HG02840 (cell line): ENCODE results near the gene CCDC30.
A peak's percentile ranks its signal among the peaks of the same experiment; 100 is the strongest.

Experiments
- ATAC-seq: cut with Tn5 transposase; IDR thresholded peaks from one replicate; pipeline ENCODE4 v1.9.1; 2021; ENCODE audit warnings: mild to moderate bottlenecking, moderate library complexity, moderate number of reproducible peaks; ENCODE audit not compliant: unreplicated experiment, low FRiP score

The CCDC30 gene

DNA sequence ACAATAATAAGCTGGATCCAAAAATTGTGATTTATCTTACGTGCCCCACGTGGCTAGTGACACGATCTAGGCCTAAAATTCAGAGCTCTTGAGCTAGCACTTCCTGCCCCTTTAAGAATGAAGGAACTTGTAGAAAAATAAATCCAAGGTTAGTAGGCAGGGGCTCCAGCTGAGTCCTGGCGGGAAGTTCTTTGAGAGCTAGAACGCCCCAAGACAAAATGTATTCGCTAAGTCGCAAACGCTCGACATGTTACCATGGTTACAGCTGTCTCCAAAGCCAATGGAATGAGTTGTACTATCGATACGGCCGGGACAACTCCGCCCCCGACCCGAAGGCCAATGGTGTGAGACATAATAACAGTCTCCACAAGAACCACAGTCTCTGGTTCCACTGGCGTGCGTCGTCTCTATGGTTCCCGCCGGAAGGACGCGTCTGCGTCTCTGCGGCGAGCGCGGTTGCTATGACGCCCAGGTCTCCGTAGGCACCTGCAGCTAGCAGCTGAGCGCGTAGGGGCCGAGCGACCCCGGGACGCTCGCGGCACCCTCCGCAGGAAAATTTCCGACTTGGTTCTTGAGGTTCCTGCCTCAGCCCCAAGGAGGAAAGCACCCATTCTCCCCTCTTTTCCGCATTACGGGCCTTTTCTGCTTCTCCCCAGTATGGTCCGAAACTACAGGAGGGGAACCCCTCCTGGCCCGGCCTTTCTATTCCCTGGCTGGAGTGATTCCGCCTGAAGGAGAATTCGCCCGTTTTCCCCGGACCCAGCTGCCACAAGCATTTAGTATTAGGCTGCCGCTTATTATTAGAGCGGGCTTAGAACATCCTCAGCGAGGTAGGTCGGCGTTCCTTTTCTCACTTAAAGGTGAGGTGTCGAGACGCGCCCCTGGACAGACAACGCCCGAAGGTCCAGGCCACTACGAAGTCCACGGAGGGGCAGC lies at the start of gene CCDC30:
TSS of gene CCDC30 (plus strand) at position 459 of the 936 bp plus-strand sequence. CDS start 17,266 bp downstream, outside the sequence.
- ATAC-seq = peak; percentile 97

DNA sequence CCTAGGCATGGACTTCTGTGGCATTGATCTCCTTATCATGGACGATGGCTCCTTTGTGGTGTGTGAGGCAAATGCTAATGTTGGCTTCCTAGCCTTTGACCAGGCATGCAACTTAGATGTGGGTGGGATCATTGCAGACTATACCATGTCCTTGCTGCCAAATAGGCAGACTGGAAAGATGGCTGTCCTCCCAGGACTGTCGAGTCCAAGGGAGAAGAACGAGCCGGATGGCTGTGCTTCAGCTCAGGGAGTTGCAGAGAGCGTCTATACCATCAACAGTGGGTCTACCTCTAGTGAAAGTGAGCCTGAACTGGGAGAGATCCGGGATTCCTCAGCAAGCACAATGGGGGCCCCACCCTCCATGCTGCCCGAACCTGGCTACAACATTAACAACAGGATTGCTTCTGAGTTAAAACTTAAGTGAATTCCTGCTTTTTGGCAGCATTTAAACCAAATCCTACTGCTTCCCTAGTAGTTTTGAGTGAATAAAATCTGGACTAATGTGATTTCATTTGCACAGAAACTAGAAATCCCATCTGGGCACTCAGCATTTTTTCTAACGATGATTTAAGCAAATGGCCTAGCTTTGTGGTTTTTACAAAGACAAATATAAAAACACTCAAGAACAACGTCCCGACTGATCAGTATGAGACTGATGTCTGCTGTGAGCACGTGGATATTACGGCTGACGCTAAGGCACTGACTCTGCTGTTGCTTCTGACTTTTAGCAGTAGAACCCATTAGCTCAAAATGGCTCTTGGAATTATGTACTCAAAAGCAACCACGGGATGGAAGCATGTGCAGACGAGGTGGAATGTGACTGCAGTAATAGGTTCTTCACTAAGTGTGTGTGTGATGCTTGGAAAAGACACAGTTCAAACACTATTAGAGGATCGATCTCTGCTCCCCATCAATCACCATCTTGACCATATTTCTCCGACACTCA lies 48.3 kb upstream of the CCDC30 start:
- no peak for ATAC-seq

DNA sequence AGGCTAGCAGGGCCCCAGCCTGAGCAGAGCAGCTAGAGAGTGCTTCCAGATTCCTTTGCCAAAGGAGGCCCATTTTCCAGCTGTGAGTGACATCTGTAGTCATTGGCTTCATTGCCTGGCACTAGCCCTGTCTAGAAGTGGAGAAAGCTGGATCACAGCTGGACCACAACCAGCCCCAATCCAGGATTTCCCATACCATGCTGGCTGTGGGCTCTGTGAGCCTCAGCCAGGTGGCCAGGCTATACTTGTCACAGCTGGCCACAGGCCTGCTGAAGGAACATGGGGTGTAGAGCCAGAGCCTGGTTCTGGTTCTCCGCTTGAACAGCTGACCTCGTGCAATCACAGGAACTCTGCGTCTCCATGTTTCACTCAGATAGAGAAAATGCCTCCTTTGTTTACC lies 45.9 kb upstream of the CCDC30 start:
- ATAC-seq = no peak

DNA sequence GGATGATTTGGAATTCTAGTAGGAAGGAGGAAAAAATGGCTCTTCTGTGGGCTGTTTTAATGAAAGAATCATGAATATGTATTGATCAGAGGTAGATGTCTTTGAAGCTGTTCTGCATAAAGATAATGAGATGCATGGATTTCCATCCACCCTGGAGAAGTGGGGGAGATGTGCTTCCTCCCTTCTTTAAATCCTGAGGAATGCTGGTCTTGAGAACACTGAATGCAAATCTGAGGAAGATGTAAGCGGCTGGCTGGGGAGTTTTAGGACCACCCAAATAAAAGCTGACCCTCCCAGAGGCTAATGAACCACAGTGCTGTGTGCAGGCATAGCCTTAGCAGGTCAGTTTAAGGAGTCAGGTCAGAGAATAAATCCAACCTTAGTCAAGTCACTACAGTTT lies 44.6 kb upstream of the CCDC30 start:
- no peak for ATAC-seq

DNA sequence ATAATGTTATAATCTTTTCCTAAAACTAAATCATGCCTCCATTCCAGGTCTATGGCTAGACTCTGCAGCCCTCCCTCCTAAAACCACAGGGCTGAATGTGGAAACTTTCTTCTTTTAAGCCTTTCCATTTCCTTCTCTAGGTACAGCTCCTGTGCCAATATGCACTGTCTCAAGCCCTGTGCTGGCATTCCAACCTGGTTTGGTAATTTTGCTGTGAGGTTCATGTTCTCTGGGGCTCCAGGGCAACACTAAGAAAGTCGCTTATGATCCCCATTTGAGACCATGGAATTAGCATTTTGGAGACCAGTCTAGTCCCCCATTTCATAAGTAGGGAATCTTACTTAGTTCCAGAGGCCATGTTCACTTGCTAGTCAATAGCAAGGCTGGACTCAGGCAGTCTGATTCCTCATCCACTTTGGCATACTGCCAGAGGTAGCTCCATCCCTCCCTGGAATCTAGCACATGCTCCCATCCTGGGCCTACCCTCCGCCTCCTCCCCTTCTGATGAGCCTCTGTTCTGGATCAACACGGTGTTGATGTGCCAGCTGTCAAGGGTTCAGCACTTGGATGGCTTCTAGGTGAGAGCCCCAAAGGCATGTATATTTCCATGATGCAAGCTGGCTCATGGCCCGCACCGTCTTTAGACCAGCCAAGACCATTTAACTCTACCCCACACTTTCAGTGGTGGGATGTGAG lies 43.8 kb upstream of the CCDC30 start:
- no peak for ATAC-seq

DNA sequence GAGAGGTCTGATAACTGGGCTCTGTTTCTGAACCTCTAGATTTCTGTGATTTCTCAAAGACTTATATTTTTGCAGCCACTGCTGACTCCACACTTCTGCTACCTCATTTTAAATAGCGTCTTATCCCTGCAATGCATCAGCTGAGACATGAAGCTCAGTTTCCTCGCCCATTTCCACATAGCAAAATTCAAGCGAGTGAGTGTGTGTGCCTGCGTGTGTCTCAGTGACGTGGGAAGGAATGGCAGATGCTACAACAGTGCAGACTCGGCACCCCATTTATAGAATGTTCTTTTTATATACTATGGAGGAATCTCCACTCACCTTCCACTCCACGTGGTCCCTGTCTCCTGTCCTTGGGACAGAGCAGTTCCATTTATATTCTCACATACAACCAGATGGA lies 43.0 kb upstream of the CCDC30 start:
- ATAC-seq = no peak

DNA sequence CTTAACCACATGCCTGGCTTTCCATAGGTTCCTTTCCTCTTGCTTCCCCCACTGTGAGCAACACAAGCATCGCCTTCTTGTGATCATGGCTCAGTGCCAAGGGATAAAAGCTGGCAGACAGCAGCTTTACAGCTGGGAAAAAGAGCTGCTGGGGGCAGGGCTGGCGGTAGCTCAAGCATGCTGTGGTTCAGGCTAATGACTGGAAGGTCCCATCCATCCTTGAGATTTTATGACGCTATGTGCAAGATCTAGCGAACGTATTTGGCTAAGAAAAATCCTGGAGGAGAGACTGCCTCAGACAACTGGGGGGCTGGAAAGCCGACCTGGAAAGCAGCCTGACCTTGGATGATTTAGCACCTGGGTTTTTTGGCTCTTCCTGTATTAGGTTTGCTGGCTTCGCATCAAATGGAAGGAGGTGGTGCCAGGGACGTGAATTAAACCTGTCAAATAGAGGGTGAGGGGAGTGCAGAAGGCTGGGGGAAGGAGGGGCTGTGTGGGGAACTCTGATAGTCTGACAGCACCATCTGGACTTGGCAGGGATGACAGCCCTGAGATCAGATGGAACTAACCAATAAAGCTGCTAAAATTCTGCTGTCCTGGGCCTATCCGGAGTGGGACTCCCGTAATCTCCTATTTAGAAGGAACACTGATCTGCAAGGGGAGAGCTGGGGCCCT lies 42.0 kb upstream of the CCDC30 start:
- ATAC-seq = no peak

DNA sequence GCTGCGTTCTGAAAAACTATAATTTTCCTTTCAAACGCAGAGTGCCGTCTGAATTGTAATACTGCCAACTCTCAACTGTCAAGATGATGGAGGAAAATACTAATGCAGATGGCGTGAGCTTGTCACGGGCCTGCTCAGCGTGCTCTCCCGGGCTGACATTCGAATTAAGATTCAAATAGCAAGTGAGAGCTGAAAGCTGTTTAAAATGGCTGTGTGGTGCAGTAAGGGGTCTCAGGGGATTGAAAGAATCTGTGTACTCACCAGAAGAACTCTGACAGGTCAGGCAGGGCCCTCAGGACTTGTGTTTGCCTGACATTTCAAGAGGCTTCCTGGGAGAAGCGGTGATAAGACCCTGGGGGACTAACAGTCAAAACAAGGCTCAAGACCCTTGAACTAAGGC lies 40.3 kb upstream of the CCDC30 start:
- ATAC-seq = no peak

DNA sequence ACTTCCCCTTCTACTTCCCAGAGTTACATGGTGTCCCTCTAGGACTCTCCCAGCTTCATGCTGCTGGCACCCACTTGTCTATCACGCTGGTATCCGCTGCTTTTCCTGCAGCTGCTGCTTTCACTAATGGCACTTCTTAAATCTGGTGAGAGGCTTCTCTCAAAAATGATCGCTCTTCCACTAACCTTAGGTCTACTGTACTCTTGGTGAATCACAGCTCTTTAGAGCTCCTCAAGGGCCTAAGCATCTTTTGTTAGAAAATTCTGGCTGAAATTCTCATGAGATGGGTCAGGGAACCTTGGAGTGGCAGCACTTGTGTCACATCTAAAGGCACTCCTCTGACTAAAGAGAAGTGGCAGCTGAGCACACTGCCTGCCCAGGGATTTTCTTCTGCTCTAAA lies 39.4 kb upstream of the CCDC30 start:
- no peak for ATAC-seq

DNA sequence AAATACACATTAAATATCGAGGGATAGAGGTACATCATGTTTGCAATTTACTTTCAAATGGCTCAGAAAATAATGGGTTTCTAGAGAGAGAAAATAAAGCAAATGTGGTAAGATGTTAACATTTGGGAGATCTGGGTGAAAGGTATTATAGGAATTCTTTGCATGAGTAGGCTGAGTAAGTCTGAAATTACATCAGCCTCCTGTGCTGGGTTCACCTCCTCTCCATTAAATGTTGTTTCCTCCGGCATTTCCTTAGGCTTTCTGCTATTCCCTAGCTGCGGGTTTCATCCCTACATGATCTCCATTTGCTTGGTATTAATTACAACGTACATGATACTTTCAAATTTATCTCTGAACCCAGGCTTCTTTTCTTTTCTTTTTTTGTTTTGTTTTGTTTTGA lies 38.9 kb upstream of the CCDC30 start:
- ATAC-seq = no peak

DNA sequence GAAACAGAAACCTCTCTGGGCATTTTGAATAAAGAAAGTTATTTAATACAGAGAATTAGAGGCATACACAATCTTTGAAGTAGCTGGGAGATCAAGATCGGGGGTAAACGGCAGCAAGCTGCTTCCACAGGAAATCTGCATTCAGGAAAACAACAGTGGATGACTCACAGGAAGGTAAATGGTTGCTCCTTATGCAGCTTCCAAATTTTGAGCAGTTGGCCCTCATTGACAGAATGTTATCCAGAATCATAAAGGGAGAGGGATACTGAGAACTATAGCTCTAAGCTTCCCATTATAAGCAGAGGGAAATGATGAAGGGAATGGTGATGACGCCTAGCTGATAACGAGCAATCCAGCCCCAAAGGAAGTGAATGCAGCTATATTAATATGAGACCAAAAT lies 35.8 kb upstream of the CCDC30 start:
- ATAC-seq = no peak

DNA sequence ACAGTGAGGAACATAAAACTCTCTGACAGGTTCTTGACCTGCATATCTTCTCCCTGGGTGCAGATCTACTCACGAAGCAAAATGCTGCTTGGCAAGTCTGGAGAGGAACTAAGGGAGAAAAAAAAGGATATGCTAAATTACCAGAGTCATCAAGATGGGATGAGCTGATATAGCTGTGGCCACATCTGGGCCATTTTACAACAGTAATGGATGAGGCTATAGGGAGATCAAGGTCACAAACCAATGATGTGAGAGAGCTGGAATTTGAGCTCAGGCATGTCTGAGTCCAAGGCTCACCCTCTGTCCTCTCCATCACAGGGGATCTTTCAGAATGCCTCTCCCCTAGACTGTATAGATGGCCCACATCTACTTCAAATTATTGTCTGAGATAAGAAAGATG lies 33.5 kb upstream of the CCDC30 start:
- ATAC-seq = no peak

DNA sequence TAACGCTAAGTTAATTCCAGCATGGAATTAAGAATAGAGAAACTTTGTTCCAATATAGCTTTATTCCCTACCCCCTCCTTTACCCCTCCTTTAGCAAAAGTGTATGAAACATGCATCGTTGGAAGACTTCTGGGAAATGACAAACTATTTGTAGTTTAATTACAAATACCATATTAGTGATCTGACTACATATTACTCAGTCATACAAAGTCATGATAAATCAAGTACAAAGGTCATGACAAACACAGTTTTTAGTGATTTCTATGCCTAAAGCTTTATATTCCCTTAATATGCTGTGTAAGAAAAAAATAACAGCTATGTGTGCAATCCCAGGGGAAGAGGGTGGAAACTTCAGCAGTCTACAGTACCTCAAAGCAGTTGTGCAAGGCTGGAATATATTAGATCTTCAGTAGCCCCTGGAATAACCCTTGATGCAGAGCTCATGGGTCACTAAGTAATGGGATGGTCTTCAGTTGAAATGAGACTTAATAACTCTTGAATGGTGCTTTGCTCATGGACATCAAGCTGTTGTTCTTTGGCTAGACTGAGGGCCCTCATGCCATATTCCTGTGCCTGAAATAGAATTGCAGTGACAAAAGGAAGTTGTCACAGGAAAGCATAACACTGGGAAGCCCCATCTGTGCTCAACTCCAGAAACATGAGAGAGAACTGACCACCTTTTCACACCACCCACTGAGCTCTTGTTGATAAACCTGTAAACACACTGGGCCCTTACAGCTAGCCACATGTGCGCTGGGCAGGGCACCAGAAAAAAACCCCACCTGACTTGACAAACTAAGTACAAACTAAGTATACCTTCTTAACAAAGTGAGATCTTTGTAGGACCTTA lies 32.6 kb upstream of the CCDC30 start:
- ATAC-seq = no peak

DNA sequence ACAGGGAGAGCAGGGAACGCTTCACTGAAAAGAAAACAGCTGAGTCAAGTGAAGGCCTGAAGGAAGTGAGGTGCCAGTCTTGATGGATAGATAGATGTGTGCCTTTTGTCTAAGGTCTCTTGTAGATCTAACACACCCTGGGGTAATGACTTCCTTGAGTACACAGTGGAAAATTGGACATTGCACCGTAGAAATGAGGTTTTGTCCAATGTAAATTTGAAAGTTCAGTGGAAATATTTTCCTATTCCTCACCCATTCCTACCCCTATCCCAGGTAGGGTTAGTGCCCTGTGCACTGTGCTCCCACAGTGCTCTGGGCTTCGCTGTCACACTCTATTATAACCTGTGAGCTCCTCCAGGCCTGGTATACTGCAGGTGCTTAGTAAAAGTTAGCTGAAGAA lies 31.6 kb upstream of the CCDC30 start:
- no peak for ATAC-seq

DNA sequence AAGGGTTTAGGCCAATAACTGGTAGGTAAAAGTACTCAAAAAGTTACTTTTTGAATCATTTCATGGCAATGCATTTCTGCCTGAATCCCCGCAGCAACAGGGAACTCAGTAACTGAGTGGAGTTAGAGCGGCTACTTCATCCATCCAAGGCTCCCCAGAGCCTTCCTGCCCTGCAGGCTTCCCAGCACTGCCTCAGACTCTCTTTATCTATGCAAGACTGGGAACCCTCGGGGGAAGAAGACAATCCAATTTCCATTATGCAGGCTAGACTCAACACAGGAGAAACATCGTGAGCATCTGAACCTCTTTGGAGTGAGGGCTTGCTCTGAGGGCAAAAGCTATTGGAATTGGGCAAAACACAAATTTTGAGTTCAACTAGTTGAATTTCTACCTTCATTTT lies 30.4 kb upstream of the CCDC30 start:
- no peak for ATAC-seq

DNA sequence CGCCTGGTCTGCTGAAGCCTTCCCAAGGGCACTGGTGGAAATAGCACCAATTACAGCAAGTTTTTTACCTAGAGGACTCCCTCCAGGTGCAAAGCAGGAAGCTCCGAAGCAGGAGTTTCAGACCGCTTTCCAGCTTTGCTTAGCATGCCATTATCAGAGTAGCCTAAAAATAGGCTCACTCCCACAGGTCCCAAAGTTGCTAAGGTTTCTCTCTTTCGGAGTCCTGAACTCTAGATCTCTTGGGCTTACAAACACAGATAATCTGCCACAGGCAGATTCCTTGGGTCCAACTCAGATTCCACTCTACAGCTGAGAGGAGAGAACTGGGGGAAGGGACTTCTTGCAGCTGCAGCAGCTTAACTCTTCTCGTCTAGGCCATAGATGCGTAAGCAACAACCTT lies 29.7 kb upstream of the CCDC30 start:
- ATAC-seq = no peak

DNA sequence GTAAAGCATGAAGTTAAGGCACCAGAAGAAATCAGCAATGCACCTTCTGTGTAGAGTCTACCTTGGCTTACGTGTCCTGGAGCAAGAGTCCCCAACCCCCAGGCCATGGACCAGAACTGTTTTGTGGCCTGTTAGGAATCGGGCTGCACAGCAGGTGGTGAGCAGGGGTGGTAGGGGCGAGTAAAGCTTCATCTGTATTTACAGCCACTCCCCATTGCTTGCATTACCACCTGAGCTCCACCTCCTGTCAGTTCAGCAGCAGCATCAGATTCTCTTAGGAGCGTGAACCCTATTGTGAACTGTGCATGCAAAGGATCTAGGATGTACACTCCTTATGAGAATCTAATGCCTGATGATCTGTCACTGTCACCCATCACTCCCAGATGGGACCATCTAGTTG lies 28.7 kb upstream of the CCDC30 start:
- no peak for ATAC-seq

DNA sequence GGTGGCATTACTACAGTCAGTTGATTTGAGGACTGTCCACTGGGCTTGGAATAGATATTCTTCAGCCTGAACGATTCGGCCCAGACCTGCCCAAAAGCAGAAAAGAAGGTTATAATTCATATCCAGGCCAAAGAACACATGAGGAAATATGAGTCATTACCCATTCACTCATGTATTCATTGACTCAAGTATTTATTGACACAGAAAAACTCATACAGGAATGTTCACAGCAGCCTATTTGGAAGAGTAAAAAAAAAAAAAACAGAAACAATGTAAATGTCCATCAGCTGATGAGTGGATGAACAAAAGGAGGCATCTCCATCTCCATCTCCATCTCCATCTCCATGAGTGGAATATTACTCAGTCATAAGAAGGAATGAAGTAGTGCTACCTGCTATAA lies 23.1 kb upstream of the CCDC30 start:
- no peak for ATAC-seq

DNA sequence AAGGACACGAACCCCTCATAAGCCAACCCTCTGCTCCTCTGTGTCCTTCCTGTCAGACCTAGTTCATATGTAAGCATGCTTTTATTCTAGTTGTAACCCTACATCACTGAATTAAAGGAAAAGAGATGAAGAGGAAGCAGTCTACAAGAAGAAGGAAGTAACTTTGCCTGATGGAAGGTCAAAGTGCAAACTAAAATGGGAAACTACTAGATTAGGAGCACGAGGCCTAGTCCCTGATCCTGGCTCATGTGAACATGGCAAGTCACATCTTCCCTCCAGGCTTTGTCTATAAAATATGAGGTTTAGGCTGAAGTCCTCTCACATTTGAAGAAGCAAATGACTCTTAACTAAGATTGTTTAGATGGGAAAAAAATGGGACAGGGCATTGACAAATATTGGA lies 20.4 kb upstream of the CCDC30 start:
- no peak for ATAC-seq
